ENCODE results near the gene CCND1.

CCND1 gene

GRCh38 chr11:69654660-69655478, 13.9 kb downstream of the CCND1 start:
- DNase-seq: no peak

- DNase-seq: no peak
Observed at GRCh38 chr11:69655479-69656428, 14.8 kb downstream of the CCND1 start.

- DNase-seq: no peak
Observed at GRCh38 chr11:69656536-69657455, 15.8 kb downstream of the CCND1 start.

DNA sequence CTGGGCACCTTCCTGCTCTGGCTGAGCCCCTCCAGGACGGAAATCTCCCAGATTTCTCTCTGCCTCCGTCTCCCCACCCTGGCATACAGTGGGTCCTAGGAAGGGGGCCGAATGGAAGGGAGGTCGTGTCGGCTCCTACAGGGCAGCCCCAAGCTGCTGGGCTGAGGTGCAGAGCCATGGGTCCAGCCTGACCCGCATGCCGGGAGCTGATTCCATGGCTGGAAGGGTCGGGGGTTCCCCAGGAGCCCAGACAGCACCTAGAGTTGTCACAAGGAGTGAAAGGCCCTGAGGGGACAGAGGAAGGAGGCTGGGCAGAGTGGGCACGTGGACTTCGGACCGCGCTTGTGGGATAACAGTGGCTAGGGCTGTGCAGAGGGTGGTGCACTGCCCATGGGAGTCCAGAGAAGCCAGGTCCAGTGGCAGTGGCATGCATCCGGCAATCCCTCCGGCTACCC, 16.5 kb downstream of the CCND1 start:
- DNase-seq: no peak

DNA sequence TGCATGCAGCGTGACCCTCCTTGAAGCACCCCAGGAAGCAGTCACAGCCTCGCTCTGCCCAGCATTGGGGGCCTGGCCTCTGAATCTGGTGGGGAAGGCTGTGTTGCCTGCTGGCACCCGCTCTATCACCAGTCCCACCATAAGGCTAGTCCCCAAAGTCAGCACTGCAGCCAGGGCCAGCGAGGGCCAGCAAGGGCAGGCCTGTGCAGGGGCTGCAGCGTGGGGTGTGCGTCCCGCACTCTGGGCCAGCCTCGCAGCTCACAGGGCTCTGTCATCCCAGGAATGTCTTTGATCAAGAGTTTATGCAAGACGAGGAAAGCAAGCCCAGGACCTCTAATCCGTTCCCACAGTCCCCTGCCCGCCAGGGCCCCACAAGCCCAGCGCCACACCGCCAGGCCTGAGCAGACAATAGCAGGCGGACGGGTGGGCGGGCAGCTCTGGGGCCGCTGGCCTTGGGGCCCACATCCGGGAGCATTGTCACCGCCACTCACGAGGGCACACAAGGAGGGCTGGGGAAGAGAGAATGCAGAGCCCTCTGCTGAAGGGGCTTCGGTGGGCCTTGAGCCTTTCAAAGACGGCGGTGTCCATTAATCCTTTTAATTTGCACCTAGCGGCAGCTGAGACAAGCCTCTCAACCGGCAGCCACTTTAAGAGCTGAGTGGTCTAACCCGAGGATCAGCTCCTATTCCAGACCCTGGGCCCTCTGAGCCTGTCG, 17.1 kb downstream of the CCND1 start:
- DNase-seq: no peak

- no peak for DNase-seq
Observed at GRCh38 chr11:69658626-69659450, 17.9 kb downstream of the CCND1 start.

DNA sequence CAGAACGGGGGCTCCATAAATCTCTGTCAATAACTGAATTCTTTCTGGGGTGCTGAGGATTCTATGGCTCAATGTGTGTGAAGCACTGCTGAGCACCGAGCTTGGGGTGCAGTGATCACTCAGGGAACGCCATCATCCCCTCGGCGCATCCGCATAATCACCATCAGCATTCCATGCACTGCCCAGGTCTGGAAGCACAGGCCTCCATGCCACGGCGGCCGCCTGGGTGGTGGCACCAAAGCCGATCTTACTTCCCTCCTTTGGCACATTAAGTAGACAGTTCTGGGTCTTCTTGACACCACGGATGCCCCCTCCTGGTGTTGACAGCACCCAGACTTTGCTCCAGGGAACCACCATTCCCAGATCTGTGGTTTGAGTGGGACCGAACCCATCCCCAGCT, 18.6 kb downstream of the CCND1 start:
- no peak for DNase-seq

DNA sequence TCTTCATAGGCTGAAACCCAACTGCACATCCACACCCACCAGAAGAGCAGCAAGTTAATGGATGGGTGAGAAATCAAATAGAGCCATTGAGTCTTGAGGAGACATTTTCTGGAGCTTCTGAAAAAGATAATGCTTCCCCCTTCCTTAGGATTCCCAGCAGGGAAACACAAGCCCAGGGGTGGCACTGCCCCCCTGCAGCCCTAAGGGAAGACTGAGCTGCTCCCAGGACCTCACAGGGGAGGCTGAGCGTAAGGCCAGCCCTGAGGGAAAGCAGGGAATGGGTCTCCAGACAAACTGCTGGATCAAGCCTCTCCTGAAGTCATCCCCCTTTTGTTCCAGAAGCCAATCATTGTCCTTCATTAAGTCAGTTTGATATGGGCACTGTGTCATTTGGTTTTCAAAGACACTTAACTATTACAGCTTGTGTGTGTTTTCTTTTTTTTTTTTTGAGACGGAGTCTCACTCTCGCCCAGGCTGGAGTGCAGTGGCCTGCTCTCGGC, 19.1 kb downstream of the CCND1 start:
- no peak for DNase-seq

DNA sequence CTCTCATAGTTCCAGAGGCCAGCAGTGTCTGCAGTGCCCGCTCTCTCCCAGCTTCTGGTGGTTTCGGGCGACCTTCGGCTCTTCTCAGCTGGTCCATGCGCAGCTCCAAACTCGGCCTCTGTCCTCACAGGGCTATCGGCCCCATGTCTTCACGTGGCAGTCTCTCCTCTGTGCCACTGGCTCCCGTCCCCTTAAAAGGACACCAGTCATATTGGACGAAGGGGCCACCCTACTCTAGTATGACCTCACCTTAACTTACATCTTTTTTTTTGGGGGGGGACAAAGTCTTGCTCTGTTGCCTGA, 20.4 kb downstream of the CCND1 start:
- DNase-seq: no peak

DNA sequence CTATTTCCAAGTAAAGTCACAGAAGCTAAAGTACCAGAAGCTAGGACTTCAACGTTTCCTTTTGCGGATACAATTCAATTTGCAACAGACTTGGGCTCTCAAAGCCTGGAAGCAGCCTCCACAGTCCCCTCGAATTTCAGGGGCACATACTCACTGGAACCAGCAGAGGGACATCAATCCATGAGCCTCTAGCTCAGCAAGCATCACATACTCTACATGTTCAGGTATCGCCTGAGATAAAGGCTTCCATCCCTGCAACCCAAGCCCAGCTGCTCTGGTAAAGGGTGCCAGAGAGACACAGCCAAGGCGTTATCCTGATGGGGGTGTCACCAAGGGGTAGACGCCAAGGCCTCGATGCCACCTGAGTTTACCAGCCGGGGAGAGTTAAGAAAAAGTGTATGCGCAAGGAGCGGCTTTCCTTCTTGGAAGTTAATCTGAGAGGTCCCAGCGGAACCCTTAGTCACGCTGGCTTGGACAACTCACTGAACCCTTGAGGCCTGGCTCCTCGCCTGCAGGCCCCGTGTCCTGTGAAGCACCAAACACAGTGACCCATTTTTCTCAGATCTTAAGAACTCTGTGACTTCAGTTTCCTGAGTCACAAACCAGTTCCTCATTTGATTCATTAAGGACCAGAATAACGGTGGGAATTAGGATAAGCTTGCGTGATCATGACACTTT, 21.2 kb downstream of the CCND1 start:
- no peak for DNase-seq

DNA sequence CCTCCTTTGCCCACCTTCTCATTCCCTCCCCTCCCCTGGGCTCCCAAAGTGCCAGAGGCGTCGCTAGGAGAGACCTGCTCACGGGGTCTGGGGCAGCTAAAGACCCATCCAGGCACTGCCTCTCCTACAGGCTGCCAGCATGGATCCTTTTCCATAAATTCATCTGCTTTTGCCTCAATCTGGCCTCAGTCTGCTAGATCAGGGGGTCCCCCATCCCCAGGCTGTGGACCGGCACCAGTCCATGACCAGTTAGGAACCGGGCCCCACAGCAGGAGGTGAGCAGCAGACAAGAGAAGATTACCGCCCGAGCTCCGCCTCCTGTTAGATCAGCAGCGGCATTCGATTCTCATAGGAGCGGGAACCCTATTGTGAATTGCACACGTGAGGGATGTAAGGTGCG, 21.9 kb downstream of the CCND1 start:
- no peak for DNase-seq

- DNase-seq: no peak
Observed at GRCh38 chr11:69663326-69663725, 22.4 kb downstream of the CCND1 start.

DNA sequence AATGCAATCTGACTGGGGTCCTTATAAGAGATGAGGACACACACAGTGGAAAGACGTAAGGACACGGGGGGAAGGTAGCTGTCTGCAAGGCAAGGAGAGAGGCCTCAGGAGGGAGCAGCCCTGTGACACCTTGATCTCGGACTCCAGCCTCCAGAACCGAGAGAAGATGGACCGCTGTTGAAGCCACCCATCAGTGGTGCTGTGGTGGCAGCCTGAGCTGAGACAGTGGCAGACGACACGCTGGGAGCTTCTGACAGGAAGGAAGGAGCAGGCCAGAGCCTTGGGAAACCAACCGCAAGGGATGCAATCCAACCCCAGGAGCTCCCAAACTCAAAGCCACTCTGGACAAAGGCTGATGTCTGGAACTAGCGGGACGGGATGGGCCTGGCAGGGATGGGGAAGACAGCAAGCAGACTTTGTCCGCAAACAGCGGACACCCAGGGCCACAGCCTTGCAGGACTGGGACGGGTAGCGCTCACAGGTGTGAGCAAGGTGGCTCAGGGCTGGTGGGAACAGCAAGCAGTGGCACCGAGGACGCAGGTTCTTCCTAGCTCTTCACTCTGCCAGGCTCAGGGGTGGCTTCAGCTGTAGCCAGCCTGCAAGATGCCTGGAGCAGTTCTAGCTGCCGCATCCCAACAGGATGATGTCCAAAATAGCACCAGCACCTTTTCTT, 23.3 kb downstream of the CCND1 start:
- no peak for DNase-seq

GRCh38 chr11:69664901-69665300, 23.9 kb downstream of the CCND1 start:
- no peak for DNase-seq

GRCh38 chr11:69665669-69666068, 24.7 kb downstream of the CCND1 start:
- no peak for DNase-seq

- no peak for DNase-seq
Observed at GRCh38 chr11:69666261-69666660, 25.3 kb downstream of the CCND1 start.

- DNase-seq: no peak
Observed at GRCh38 chr11:69666752-69667536, 26.0 kb downstream of the CCND1 start.

DNA sequence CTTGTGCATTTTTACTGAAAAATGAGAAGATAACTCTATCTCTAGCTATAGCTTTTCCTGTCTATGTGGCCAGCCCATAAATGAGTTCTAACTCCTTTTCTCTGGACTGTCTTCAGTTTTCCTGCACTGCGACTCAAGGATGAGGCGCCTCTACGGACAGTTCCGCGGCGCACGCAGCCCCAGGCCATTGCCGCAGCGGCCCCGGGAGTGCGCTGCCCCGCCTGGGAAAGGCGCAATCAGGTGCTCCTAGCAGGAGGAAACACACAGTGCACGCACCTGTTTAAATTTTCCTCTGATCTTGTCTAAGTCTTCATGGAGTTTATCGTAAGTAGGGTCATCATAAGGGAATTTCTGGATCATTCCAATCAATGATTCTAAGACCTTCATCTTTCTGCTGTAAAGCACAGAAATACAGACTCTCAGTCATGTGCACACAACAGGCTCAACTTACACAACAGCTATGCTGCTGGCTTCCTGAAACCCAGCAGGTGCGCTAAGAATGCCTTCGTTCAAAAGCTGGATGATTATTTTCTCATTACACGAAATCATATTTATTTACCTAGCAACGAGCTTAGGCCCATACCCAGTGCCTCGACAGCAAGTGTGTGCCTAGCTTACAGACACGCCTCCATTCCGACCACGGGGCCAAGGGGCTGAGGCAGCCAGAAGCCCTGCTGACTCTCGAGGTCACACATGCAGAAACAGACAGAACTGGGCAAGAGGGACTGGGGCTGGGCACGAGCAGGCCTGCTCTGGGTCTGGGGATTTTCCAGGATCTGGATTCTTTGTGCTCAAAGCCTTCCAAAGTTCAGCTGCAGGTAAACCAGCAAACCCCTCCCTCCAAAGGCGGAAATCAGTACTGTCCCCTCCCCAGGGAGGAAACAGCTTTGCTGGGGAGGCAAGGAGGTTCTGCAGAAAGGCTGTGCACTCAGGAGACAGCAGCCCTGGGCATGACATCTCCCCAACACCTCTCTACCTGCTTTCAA, 27.0 kb downstream of the CCND1 start:
- DNase-seq: no peak
